MCF 10A (cell line): Measurements from ENCODE around the gene CDK14. TPM values are rescaled to one million over a fixed set of nuclear protein-coding genes. Genes with fewer than 3 reads are reported as not detected.

Experiments used
- BruUV-seq: library from RNA; stranded (reverse); fragments of 400-500 nt; replicated peaks from 2 replicates; lab custom pipeline; 2021; lab: Mats Ljungman, UMichigan
- CTCF ChIA-PET: fragments of 300-600 bp; sonication (Branson Sonifier 250); formaldehyde crosslinking; extraction: SDS; loops from one replicate; lab custom pipeline; 2021; ENCODE audit warnings: antibody characterized with exemption, inconsistent platforms; lab: Yijun Ruan, JAX
- POLR2A ChIA-PET: fragments of 300-600, 350-650 bp; sonication (Branson Sonifier 250); formaldehyde crosslinking; extraction: SDS; loops from one replicate; lab custom pipeline; 2020; ENCODE audit warnings: antibody characterized with exemption, inconsistent platforms; lab: Yijun Ruan, JAX
- DNase-seq: peaks from one replicate; pipeline ENCODE4 v3.0.0-alpha.2; 2018; ENCODE audit not compliant: unreplicated experiment
- H3K27ac Mint-ChIP-seq: one replicate; pipeline ENCODE4 v1.8.0; 2022; ENCODE audit warnings: mild to moderate bottlenecking, low read depth, mixed read lengths; ENCODE audit not compliant: unreplicated experiment
- H3K27me3 Mint-ChIP-seq: one replicate; pipeline ENCODE4 v1.8.0; 2022; ENCODE audit warnings: mixed read lengths; ENCODE audit not compliant: insufficient read depth, unreplicated experiment
- H3K36me3 Mint-ChIP-seq: one replicate; pipeline ENCODE4 v1.8.0; 2022; ENCODE audit warnings: mild to moderate bottlenecking, moderate library complexity, mixed read lengths; ENCODE audit not compliant: insufficient read depth, unreplicated experiment
- H3K4me1 Mint-ChIP-seq: one replicate; pipeline ENCODE4 v1.8.0; 2022; ENCODE audit warnings: mixed read lengths; ENCODE audit not compliant: insufficient read depth, unreplicated experiment
- H3K4me3 Mint-ChIP-seq: one replicate; pipeline ENCODE4 v1.8.0; 2022; ENCODE audit warnings: mild to moderate bottlenecking, moderate library complexity, mixed read lengths; ENCODE audit not compliant: unreplicated experiment
- H3K9me3 Mint-ChIP-seq: one replicate; pipeline ENCODE4 v1.8.0; 2022; ENCODE audit warnings: mixed read lengths; ENCODE audit not compliant: unreplicated experiment
- intact Hi-C: fragments of 100-400 bp; cut with micrococcal nuclease; formaldehyde crosslinking; loops from 2 replicates; pipeline ENCODE4 v1.14.1; 2022
- total RNA-seq: library from RNA; stranded (reverse); gene quantifications from 2 replicates; pipeline ENCODE4 v1.2.3, GENCODE V29; 2022
- TF ChIP-seq, protein P1 (sequence below): fragments of 200-600 bp; IDR thresholded peaks from one replicate; pipeline ENCODE4 v1.8.0; 2022; ENCODE audit warnings: antibody characterized with exemption, mild to moderate bottlenecking; ENCODE audit not compliant: unreplicated experiment

Gene CDK14
- total RNA-seq, 1 experiment from 2014 or later: 32.0 TPM

DNA sequence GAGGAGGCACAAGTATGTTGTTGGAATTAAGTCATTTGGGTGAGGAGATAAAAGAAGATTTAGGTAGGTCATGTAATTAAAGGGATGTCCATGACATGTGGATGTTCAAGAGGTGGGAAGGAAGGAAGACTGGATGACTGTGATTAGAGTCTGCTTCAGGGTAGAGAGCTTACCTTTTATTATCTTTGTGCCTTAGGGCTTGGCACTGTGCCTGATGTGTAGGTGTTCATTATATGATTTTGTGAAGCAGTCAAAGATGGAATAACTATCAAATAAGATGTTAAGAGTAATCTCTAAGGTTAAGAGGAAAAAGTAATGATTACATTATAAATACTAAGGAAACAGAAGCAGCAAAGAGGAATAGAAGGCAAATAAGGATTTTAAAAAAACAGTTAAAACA is 97.8 kb downstream of the CDK14 start:
- Mint-ChIP-seq H3K4me1 (peaks cover 19% of the 10 kb centered on the region), H3K9me3 (no peaks in the 10 kb centered on the region), H3K27me3 (no peaks in the 10 kb centered on the region), H3K27ac (no peak overlapping the region), H3K4me3 (no peak overlapping the region), H3K36me3 (peaks cover 7% of the 10 kb centered on the region)
- BruUV-seq: no TSS peak
- CTCF ChIA-PET: no interaction called here
- DNase-seq: no peak
- intact Hi-C loops: no loop called here
- TF ChIP-seq, protein P1, sequence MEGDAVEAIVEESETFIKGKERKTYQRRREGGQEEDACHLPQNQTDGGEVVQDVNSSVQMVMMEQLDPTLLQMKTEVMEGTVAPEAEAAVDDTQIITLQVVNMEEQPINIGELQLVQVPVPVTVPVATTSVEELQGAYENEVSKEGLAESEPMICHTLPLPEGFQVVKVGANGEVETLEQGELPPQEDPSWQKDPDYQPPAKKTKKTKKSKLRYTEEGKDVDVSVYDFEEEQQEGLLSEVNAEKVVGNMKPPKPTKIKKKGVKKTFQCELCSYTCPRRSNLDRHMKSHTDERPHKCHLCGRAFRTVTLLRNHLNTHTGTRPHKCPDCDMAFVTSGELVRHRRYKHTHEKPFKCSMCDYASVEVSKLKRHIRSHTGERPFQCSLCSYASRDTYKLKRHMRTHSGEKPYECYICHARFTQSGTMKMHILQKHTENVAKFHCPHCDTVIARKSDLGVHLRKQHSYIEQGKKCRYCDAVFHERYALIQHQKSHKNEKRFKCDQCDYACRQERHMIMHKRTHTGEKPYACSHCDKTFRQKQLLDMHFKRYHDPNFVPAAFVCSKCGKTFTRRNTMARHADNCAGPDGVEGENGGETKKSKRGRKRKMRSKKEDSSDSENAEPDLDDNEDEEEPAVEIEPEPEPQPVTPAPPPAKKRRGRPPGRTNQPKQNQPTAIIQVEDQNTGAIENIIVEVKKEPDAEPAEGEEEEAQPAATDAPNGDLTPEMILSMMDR: no peak
- POLR2A ChIA-PET: no interaction called here

DNA sequence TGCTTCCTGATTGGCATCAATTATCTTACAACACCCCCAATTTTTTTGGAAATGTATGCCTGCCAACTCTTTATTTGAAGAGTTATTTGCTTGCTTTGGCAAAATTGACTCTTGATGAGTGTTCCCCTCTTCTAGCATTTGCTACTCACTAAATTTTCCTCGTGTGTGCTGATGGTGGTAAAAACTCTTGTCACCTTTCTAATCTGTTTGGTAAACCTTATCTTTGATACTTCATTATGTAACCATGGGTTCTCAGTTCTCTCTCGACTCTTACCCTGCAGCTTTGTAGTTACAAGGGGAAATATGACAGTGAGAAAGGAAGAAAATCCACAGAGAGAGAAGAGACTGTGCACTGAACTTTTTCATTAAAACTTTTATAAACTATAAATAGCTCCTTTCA is 102.5 kb downstream of the CDK14 start:
- no peaks in the 10 kb centered on the region for H3K9me3 Mint-ChIP-seq
- no peak overlapping the region for H3K27ac Mint-ChIP-seq
- H3K27me3 Mint-ChIP-seq: no peaks in the 10 kb centered on the region
- TF ChIP-seq, protein P1: no peak
- CTCF ChIA-PET: interaction anchor here (0.7 kb wide), 1 partner anchor 11 kb away, joined by 3 read pairs; no protein-coding TSS in a partner anchor
- H3K36me3 Mint-ChIP-seq: peaks cover 11% of the 10 kb centered on the region
- BruUV-seq: no TSS peak
- intact Hi-C loops: no loop called here
- peaks cover 11% of the 10 kb centered on the region for H3K4me1 Mint-ChIP-seq
- DNase-seq: no peak
- POLR2A ChIA-PET: no interaction called here
- no peak overlapping the region for H3K4me3 Mint-ChIP-seq

DNA sequence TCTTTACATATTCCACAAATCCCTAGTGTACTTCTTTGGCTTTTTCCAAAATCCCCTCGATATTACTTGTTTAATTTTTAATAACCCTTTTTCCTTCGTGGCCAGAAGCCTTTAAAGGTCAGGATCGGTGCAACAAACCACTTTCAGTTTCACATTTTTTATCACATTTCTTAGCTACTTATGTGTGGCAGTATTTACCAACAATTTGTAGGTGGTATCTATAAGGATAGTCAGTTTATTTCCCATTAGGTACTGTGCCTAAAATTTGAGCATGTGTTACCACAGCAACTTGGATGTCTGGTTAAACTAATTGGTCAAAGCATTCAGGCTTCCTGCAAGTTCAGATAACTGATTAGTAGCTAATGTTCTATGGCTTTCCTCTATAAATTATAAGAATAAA is 104.9 kb downstream of the CDK14 start:
- no peak overlapping the region for H3K27ac Mint-ChIP-seq
- DNase-seq: no peak
- no peaks in the 10 kb centered on the region for H3K27me3 Mint-ChIP-seq
- TF ChIP-seq, protein P1: no peak
- ChIA-PET CTCF (no interaction called here), POLR2A (no interaction called here)
- no TSS peak for BruUV-seq
- no peak overlapping the region for H3K4me3 Mint-ChIP-seq
- H3K9me3 Mint-ChIP-seq: no peaks in the 10 kb centered on the region
- H3K4me1 Mint-ChIP-seq: peaks cover 6% of the 10 kb centered on the region
- peaks cover 11% of the 10 kb centered on the region for H3K36me3 Mint-ChIP-seq
- intact Hi-C loops: no loop called here

DNA sequence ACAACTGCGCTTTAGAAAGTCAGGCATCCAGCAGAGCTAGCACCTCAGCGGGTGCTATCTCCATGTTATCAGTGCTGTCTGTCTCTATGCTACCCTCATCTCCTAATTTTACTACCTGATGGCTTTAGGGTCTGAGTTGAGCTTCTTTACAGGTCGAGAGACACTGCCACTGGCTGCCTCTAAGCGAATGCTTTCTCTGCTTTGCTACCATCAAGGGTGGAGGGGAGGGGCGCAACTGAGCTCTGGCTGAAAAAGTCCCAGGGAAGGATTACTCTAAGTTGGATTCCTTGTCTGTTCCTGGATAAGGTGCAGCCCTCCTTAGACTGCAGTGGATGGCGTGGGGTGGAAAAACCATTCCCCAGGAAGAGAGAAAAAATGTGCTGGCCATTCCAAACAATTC is 105.7 kb downstream of the CDK14 start:
- BruUV-seq: no TSS peak
- Mint-ChIP-seq H3K27ac (no peak overlapping the region), H3K4me1 (peaks cover 6% of the 10 kb centered on the region), H3K9me3 (no peaks in the 10 kb centered on the region), H3K4me3 (no peak overlapping the region), H3K36me3 (peaks cover 11% of the 10 kb centered on the region), H3K27me3 (no peaks in the 10 kb centered on the region)
- intact Hi-C loops: no loop called here
- TF ChIP-seq, protein P1: no peak
- DNase-seq: no peak
- ChIA-PET CTCF (no interaction called here), POLR2A (no interaction called here)
